ENCODE results near the gene PADI1. TPM values are rescaled to one million over a fixed set of nuclear protein-coding genes. Genes with fewer than 3 reads are reported as not detected.

PADI1 gene
- total RNA-seq, 1 experiment from 2014 or later = 0.24 TPM

DNA sequence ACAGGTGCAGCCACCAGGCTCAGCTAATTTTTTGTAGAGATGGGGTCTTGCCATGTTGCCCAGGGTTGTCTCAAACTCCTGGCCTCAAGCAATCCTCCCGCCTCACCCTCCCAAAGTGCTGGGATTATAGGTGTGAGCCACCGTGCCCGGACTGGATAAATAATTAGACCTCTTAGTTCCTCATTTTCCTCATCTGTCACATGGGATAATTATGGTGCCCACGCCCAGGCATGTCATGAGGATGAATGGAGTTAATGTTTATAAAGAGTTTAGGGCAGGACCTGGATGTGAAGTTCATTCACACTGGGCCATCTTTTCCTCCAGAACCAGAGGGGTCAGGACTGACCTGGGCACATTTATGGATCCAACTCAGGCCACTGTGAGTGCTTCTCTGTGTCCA, 67.7 kb downstream of the PADI1 start:
- no peak overlapping the region for H2AFZ ChIP-seq (ENCODE audit: low read length)
- no peaks in the 10 kb centered on the region for H3K79me1 ChIP-seq (ENCODE audit: insufficient read depth, low read depth, low read length, poor library complexity, severe bottlenecking)
- no peak for DNase-seq
- Mint-ChIP-seq H3K27me3 (ENCODE audit: low read depth) (no peaks in the 10 kb centered on the region; the same call in 1 of the 2 replicates), H3K9me3 (no peaks in the 10 kb centered on the region), H3K27ac (no peak overlapping the region), H3K36me3 (ENCODE audit: insufficient read depth in 1 of 3, low read depth in 3 of 3) (no peaks in the 10 kb centered on the region), H3K4me1 (no peaks in the 10 kb centered on the region), H3K4me3 (no peak overlapping the region)
- no peak overlapping the region for H3K14ac ChIP-seq (ENCODE audit: insufficient read depth, low read length)
- no peak overlapping the region for H2BK12ac ChIP-seq (ENCODE audit: insufficient read length, low read depth, low read length)
- H3K4me1 ChIP-seq (ENCODE audit: insufficient read depth, low read length) = no peaks in the 10 kb centered on the region
- no peak overlapping the region for H2BK5ac ChIP-seq (ENCODE audit: insufficient read length, low read length)
- no peaks in the 10 kb centered on the region for H4K20me1 ChIP-seq (ENCODE audit: control insufficient read depth, insufficient read depth, insufficient read length)
- no peak overlapping the region for H2AK5ac ChIP-seq (ENCODE audit: insufficient read length, low read length)
- H4K5ac ChIP-seq (ENCODE audit: insufficient read length, low read depth, low read length) = no peak overlapping the region
- no peak overlapping the region for H3K27ac ChIP-seq (ENCODE audit: insufficient read length, low read depth, low read length)
- no peak overlapping the region for H3K9ac ChIP-seq (ENCODE audit: extremely low read depth, insufficient read length, low read length)
- no peak overlapping the region for H3K4ac ChIP-seq (ENCODE audit: low read depth, low read length)
- H3K9me3 ChIP-seq (ENCODE audit: control insufficient read depth, low read depth, low read length) = no peaks in the 10 kb centered on the region
- H2BK120ac ChIP-seq (ENCODE audit: low read depth, low read length, poor library complexity, severe bottlenecking) = no peak overlapping the region
- H4K8ac ChIP-seq (replicated peaks; ENCODE audit: insufficient read length, low read depth, low read length) = no peak overlapping the region
- no peak overlapping the region for H3T11ph ChIP-seq (ENCODE audit: low read length)
- H4K91ac ChIP-seq (ENCODE audit: insufficient read length, low read depth, low read length) = no peak overlapping the region
- TF ChIP-seq, protein P1, sequence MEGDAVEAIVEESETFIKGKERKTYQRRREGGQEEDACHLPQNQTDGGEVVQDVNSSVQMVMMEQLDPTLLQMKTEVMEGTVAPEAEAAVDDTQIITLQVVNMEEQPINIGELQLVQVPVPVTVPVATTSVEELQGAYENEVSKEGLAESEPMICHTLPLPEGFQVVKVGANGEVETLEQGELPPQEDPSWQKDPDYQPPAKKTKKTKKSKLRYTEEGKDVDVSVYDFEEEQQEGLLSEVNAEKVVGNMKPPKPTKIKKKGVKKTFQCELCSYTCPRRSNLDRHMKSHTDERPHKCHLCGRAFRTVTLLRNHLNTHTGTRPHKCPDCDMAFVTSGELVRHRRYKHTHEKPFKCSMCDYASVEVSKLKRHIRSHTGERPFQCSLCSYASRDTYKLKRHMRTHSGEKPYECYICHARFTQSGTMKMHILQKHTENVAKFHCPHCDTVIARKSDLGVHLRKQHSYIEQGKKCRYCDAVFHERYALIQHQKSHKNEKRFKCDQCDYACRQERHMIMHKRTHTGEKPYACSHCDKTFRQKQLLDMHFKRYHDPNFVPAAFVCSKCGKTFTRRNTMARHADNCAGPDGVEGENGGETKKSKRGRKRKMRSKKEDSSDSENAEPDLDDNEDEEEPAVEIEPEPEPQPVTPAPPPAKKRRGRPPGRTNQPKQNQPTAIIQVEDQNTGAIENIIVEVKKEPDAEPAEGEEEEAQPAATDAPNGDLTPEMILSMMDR (conservative IDR thresholded peaks at IDR 0.05) = no peak
- no peak overlapping the region for H3K4me2 ChIP-seq (ENCODE audit: insufficient read depth, insufficient read length, low read length)
- H3K79me2 ChIP-seq (ENCODE audit: insufficient read depth, low read length) = no peaks in the 10 kb centered on the region
- no peak overlapping the region for H2BK20ac ChIP-seq (ENCODE audit: low read depth, low read length, poor library complexity, severe bottlenecking)
- no peak overlapping the region for H3K18ac ChIP-seq (ENCODE audit: insufficient read length, low read depth, low read length)
- H3K23ac ChIP-seq (ENCODE audit: insufficient read length, low read depth, low read length) = no peak overlapping the region
- no peaks in the 10 kb centered on the region for H3K27me3 ChIP-seq (ENCODE audit: insufficient read depth, low read length)
- no peaks in the 10 kb centered on the region for H3K23me2 ChIP-seq (ENCODE audit: insufficient read length, low read depth, low read length, poor library complexity, severe bottlenecking)
- WGBS (ENCODE audit: extremely low coverage, insufficient read length, low lambda C conversion rate) = no CpG with 5 or more reads among the region's 4 CpGs
- no peak overlapping the region for H2BK15ac ChIP-seq (ENCODE audit: low read depth, low read length)
- no peak overlapping the region for H3K56ac ChIP-seq (ENCODE audit: insufficient read length, low read depth, low read length)

All from H9 (cell line).